GM21423 (cell line): ENCODE results near the gene TICAM2.
A peak's percentile ranks its signal among the peaks of the same experiment; 100 is the strongest.
"Not testable (repeated sequence)": the region's sequence is repeated elsewhere in the genome, so short reads cannot be mapped to it uniquely, and the experiment has no call there.

Experiments
- ATAC-seq: cut with Tn5 transposase; IDR thresholded peaks from one replicate; pipeline ENCODE4 v1.9.1; 2021; ENCODE audit warnings: mild to moderate bottlenecking, moderate library complexity; ENCODE audit not compliant: unreplicated experiment

The TICAM2 gene, protein sequence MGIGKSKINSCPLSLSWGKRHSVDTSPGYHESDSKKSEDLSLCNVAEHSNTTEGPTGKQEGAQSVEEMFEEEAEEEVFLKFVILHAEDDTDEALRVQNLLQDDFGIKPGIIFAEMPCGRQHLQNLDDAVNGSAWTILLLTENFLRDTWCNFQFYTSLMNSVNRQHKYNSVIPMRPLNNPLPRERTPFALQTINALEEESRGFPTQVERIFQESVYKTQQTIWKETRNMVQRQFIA

DNA sequence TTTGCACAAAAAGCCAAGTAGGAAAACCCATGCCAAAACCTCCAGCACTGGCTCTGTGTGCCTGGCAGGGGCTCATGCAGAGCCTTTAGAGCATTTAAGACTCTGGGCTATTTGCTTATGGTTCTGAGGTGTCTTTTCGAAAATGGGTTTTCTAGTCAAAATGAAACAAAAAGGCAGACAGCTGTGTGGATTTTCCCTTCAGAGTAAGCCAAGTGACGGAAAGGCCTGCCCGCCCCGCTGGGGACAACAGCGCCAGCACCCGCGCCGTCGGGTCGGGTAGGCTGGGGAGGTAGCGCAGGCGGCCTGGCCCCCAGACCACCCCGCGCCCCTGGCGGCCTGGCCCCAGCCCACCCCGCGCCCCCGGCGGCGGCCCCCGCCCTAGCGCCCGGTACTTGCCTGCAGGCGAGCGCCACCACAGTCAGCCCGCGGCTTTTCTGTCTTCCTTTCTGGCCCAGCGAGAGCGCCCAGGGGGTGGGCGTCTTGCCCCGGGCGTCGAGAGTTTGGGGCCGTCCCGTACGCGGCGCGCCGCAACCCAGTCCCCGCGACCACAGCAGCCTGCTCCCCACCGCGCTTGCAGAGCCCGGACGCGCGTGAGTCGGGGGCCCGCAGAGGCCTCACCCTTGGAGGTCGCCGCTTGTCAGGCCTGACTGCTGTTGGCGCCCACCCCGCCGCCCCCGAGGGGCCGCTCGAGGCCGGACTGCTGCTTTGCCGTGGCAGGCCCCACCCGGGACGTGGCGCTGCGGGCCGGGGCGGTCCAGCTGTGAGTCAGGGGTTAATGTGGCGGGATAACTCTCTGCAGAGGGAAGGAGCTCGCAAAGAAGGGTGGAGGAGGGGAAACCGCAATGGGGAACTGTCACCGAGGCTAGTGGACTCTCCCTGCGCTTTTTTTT lies at the start of gene TICAM2:
TSS of gene TICAM2 (minus strand) at position 779 of the 890 bp plus-strand sequence. CDS start 21,223 bp downstream, outside the sequence.
- peak; percentile 77 for ATAC-seq

DNA sequence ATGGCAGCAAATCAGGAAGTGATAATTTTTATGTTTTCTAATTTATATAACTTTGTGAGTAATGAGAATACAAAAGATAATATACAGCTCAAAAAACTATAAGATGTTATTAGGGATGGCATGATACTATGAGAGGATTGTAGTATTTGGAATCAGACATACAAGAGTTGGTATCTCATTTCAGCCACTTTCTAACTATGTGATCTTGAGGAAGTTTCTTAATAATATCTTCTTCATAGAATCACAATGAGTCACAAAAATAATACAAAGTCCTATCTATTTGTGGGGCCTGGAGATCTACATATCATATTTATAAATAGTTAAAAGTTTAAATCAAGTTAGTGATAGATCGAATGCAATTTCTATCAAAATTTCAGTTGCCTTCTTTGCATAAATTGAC lies 47.3 kb upstream of the TICAM2 start:
- ATAC-seq = no peak

DNA sequence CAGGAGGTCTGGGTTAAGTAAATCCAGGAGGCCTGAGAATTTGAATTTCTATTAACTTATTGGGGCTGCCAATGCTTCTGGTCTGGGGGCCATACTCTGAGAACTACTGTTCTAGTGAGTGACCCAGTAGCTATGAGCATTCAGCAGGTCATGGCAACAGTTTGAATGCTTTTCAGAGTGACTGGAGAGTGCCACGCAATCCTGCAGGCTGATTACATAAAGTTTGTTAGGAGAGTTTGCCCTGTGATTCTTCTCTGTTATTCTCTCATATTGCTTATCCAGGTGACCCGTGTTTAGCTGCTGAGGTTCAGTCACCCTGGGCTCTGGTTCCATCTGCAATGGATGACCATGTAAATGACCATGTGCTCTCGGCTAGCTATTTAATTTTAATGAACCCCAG lies 45.8 kb upstream of the TICAM2 start:
- ATAC-seq = no peak

DNA sequence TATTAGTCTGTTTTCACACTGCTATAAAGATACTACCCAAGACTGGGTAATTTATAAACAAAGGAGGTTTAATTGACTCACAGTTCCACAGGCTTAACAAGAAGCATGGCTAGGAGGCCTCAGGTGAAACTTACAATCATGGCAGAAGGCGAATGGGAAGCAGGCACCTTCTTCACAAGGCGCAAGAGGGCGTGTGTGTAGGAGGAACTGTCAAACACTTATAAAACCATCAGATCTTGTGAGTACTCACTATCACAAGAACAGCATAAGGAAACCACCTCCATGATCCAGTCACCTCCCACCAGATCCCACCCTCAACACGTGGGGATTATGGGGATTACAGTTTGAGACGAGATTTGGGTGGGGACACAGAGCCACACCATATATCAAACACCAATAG lies 43.1 kb upstream of the TICAM2 start:
- ATAC-seq = not testable (repeated sequence)

DNA sequence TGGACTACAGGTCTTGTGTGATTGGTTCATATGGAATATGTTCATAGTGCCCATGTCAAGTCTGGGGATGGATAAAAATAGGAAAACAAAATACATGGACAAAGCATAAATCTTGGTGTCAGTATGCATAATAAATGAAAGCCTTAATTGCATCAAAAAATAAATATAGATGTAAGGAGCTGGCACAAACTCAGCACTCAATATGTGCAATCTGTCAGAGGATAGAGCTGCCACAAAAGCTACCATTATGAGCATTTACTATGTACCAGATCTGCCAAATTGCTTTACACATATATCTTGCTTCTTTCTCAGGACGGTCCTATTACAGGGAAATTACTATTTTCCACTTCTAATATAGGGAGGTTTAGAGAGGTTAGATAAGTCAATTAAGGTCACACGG lies 41.8 kb upstream of the TICAM2 start:
- no peak for ATAC-seq

DNA sequence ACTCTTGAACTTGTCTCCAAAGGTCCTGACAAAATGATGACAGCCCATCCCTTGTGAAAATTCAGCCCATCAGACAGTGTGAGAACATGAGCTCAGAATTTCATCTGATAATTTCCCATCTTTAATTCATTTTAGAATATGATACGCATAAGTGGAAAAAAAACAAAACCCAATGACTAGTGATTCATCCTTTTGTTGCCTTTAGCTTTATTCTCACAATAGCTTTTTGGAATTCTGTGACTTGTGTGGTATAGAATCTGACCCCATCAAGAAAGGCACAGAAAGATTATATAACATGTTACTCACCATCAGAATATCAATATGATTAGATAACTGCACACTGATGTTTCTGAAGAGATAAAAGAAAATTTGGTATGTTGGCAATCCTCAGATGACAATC lies 39.7 kb upstream of the TICAM2 start:
- ATAC-seq = no peak

DNA sequence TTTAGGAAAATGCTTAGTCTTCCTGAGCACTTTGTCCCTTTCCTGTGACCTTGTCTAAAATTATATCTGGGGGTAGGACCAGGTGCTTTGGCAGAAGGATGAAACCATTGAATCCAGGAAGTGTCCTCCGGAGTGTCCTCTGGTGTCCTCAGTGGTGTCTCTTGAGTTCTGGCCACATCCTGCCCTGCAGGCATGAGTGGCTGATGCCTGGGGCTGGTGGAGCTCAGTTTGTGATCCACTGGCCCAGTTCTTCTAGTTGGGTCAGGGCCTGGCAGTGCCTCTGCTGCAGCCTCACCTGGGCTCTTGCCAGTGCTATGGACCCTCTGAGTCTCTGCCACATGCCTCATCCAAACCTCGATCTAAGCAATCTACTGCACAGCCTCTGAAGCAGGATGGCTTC lies 38.0 kb upstream of the TICAM2 start:
- ATAC-seq = no peak

DNA sequence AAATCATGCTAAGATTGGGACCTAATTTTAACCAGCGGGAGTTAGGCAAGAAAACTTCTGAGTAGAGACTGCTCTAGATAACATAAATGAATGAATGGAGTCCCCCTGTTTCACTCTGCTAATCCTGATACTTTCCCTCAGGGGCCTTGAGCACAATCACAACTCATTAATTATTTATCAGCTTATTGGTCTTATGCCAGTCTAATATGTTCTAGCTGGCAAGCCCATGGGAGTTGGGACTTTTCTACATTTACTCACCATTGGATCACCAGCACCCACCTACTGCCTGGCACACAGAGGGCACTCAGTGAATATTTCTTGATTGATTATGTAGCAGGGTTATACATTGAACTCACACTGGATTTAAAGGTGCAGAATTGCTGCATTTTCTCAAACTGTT lies 37.1 kb upstream of the TICAM2 start:
- ATAC-seq = no peak

DNA sequence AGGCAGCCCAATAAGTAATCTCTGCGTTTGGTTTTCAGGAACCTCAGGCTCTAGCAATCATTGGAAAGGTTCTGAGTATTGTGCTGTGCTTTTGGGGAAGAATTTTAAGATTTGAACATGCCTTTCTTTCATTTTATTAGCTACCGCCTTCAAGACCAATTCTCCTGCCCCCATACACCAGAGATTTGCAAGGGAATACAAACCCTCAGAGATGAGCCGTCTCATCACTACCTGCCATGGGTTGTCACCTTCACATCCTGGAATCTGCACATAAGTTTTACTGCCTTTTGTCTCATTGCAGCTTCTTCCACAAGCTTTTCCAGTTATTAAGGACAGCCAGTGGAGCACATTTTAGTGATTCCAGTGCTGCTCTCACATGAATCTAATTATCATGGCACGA lies 35.2 kb upstream of the TICAM2 start:
- no peak for ATAC-seq

DNA sequence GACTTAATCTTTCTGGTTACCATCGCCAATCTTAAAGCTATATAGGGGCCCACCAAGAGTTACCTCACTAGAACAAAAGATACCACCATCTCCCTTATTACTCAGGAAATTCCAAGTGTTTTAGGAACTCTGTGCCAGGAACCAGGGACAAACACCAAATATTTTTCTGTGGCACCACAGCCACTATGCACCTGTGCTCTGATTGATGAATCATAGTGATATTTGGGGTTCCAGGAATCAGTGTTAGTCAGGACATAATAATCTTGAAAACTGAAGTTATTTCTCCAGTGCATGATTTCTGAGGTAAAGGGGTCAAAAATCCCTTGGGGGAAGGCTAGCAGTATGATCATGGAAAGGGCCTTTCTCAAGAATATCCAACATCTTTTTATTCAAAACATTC lies 33.7 kb upstream of the TICAM2 start:
- ATAC-seq = no peak

DNA sequence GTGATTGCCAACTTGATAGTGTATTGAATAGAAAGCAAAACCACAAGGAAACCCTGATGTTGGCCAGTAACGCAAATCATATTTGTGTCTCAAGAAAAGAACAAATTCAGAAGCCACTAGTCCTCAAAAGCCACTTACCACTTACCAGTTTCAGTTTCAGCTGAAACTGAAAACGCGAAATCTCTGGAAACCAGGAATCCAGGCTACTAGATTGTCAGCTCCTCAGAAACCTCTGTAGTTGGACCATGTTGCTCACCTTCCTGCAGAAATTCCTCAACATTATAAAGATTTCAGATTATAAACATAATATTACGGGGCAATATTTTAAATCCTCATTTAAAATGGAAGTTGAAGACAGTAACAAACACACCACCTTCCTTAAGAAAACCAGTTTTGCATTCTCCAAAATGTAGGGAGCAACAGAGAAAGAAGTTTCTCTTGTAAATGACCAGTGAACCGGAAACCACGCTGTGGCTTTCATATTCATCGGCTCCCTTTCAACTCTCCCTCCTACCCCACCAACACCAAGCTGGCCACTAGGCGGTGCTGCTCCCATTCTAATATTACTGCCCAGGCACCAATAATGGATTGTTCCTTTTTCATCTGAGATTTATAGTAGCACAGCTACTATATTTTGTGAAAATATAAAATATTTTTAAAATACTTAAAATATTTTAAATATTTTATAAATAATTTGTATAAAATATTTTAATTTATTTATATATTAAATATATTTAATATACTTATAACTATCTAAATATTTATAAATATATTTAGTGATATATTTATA lies 32.3 kb upstream of the TICAM2 start:
- peak; percentile 61 for ATAC-seq

DNA sequence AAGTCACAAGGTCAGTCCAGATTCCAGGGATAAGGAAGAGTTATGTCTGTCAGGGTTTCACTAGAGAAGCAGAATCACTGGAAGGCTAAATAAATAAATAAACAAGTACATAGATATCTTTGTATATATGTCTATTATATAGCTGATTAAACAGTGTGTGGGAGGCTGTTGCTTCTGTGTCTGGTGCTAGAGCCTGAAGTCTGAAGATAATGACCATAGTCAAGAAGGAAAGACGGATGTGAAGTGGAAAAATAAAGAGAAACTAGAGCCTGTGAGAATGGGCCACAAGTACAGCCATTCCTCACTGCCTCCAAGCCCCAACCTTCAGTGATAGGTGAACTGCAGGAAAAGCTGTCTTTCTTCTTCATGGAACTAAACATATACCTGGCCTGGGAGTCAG lies 27.6 kb upstream of the TICAM2 start:
- ATAC-seq = no peak

DNA sequence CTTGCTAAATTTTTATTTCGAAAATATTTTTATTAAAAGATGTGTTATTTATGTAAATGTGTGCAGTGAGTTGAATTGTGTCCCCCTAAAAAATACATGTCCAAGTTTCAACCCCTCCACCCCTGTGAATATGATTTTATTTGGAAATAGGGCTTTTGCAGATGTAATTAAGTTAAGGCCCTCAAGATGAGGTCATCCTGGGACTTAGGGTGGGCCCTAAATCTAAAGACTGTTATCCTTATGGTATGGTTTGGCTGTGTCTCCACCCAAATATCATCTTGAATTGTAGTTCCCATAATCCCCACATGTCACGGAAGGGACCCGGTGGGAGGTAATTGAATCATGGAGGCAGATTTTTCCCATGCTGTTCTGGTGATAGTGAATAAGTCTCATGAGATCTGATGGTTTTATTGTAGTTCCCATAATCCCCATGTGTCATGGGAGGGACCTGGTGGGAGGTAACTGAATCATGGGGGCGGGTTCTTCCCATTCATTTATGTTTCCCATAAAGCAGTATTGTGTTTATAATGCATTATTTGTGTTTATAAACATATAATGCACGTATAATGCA lies 25.1 kb upstream of the TICAM2 start:
- no peak for ATAC-seq

DNA sequence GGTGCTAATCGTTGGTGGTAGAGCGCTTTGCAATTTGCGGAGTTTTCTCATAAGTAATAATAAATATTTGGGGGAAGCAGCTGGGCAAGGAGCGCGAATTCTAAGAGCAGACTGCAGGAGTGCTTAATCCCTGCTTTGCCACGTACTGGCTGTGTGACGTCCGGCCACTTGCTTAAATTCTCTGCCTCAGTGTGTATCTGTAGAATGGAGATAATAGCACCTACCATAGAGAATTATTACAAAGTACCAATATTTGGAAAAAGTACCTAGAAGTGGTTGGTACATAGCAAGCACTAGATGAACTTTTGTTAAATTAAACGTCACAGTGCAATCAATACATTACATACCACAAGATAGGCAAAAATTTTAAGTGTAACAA lies 24.2 kb upstream of the TICAM2 start:
- ATAC-seq = peak; percentile 24

DNA sequence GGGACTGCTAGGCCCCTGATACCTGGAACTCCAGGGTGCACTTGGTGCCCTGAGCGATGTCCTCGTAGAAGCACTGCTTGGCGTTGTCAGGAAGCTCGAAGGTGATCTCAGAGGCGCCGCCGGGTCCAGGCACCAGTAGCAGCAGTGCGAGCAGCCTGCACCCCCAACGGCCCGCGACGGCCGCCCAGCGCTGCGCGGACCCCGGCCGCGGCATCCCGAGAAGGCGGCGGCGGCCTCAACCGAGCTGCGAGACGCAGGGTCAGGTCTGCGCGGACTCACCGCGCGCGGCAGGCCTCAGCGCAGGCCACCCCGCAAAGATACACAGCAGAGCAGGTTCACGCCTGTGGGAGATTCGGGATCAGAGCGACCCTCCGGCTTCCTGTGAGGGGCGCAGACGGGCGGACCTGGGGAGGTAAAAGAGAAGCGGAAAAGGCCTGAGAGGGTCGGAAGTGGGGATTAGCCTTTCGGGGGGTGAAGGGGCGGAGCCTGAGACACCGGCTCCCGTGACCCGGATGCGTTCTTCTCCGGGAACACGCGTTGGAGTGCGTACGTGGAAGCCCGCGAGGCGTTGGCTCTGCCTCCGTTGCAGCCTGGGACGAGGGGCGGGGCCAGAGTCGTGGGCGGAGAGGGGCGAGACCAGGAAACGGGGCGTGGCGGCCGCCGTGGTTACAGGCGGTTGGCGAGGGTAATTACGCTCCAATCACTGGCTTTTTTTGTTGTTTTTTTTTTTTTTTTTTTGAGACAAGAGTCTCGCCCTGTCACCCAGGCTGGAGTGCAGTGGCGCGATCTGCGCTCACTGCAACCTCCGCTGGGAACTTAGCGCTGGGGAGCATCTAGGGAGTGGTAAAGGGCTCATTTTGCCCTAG lies 23.5 kb upstream of the TICAM2 start, which contains the start of gene TMED7:
TSS of gene TMED7 (minus strand) at position 458 of the 866 bp plus-strand sequence. CDS start at position 214, 244 bp downstream.
- ATAC-seq = peak; percentile 93

DNA sequence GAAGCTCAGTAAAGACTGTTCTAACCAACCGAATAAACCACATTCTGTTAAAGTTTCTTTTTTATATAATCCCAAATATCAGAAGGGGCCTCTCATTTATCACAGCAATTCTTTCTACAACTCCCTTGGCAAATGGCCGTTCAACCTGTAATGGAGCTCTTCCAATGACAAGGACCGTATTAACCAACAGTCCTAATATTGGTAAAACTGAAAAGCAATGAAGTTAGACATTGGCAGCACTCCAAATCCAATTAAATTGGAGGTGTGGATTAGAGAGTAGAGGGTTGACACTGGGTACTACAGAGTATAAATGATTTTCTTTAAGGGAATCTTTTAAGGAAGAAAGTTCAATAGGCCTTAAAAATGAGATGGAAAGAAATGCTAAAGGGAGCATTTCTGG lies 22.7 kb upstream of the TICAM2 start:
- ATAC-seq = no peak

DNA sequence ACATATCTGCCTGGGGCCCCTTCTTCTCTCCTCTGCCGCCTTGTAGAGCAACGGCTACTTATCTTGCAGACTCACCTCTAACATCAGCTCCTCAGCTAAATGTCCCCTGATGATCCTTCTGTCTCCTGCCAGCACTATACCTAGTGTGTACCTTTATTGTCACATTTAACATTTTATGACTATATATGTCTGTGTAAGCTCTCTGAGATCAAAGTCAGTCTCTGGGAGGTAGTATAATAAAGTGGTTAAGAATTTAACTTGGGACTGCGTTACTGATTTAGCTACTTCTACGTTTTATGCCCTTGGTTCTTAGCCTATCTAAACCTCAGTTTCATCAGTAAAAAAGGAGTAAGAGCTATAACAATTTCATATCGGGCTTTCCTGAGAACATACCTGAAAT lies 21.4 kb upstream of the TICAM2 start:
- no peak for ATAC-seq

DNA sequence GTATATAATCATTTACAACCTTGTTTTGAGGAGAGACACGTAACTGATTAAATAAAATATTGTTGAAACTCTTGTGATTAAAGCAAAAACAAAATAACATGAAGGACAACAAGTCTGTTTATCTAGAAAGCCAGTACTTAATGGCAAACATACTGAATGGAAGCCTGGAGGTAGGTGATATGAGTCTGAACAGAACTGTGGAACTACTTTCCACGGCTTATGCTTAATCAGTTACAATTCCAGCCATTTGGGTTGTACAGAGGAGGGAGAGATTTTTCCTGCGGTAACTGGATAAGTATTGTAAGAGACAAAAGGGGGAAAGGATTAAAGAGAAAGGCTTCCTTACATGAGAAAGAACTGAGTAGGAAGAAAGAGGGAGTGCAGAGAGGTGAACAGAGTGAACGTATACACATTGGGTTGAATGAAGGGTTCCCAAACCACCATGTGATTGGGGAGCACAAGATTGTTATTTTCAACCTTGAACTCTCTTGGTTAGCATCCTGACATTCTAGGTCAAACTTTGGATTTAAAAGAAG lies 19.2 kb upstream of the TICAM2 start:
- ATAC-seq = no peak

DNA sequence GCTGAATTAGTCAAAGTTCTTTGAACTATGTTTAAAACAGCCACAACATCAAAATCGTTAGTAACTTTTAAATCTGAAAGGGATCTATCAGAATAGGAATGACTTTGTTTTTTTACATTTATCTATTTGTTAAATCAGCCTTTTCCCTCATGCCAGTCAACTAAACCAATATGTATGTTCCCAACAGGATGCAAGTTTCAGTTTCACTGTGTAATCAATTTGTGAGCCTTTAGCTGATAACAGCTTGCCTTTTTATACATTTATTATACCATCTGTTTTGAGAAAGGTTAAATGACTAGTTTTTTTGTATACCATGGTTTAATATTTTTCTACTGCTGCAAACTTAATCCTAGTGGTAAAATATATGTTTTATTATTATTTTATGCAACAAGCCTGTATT lies 14.6 kb upstream of the TICAM2 start:
- no peak for ATAC-seq

DNA sequence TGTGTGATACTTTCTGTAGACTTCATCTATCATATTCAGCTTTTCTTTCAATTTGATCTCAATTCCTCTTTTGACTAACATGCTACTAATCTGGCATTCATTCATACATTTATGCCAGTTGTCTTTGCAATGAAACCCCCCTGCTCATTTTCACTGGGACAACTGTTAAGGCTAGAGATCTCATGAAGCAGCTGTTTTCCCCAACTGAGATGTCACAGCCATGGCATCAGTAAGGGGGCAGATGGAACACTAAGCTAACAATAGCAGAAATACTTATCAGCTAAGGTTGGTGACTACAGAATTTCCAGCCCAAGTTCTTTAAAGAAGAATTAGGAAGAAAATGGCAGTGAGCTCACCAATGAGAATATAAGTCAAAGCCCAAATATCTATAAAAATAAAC lies 14.2 kb upstream of the TICAM2 start:
- ATAC-seq = no peak
